T-helper 1 cell treated with Interleukin-12 subunit alpha and Interleukin-12 subunit beta and Interleukin-4 antibody, amounts not matched to agents 30 ng/mL and 1 ng/mL, for 36 hours (primary cell): ENCODE measurements around the gene TGM5. TPM values are rescaled to one million over a fixed set of nuclear protein-coding genes. Genes with fewer than 3 reads are reported as not detected.
"Not testable (repeated sequence)": the region's sequence is repeated elsewhere in the genome, so short reads cannot be mapped to it uniquely, and the experiment has no call there.

Source experiments
- intact Hi-C: fragments of 100-400 bp; cut with micrococcal nuclease; formaldehyde crosslinking; loops from one replicate; pipeline ENCODE4 v1.15.1; 2024
- total RNA-seq: library from RNA; stranded (reverse); gene quantifications from 2 replicates; pipeline ENCODE4 v1.2.3, GENCODE V29; 2022

Gene TGM5, protein sequence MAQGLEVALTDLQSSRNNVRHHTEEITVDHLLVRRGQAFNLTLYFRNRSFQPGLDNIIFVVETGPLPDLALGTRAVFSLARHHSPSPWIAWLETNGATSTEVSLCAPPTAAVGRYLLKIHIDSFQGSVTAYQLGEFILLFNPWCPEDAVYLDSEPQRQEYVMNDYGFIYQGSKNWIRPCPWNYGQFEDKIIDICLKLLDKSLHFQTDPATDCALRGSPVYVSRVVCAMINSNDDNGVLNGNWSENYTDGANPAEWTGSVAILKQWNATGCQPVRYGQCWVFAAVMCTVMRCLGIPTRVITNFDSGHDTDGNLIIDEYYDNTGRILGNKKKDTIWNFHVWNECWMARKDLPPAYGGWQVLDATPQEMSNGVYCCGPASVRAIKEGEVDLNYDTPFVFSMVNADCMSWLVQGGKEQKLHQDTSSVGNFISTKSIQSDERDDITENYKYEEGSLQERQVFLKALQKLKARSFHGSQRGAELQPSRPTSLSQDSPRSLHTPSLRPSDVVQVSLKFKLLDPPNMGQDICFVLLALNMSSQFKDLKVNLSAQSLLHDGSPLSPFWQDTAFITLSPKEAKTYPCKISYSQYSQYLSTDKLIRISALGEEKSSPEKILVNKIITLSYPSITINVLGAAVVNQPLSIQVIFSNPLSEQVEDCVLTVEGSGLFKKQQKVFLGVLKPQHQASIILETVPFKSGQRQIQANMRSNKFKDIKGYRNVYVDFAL
- 0.20 and 0.39 TPM in 2 replicates for total RNA-seq

DNA sequence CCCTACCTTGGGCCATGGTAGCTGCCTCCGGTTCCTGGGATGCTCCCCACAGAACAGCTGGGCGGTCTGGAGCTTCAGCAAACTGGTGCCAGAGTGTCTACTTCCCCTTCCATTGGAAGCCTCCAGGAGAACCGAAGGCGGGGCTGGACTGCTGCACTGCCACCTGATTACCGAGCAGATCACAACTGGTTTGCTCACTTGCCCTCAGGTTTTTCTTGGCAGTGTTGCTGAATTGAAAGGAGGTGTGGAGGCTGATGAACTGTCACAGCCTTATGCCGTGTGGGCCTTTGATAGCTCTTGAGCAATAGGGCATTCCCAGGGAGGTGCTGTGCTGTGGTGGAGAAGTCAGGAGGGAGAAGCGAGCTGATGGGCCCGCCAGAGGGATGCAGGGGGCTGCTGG lies at the start of gene TGM5:
TGM5 (minus strand) TSS at position 95 of the 400 bp plus-strand sequence; CDS start at position 16, 79 bp downstream.
- intact Hi-C loops, result no loop called here

DNA sequence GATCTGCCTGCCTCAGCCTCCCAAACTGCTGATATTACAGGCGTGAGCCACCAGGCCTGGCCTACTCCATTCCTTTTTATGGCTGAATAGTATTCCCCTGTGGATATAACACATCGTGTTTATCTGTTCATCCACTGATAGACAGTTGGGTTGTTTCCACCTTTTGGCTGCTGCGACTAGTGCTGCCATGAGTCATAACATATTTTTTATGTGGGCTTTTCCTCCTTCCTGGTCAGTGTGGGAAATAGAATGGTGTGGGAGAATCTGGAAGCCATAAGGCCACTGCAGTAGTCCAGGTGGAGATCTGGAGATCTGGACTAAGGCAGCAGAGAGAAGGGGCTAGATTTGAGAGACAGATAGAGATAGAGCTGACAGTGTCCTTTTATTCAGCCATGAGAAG lies 47.4 kb upstream of the TGM5 start:
- intact Hi-C loops, result no loop called here

DNA sequence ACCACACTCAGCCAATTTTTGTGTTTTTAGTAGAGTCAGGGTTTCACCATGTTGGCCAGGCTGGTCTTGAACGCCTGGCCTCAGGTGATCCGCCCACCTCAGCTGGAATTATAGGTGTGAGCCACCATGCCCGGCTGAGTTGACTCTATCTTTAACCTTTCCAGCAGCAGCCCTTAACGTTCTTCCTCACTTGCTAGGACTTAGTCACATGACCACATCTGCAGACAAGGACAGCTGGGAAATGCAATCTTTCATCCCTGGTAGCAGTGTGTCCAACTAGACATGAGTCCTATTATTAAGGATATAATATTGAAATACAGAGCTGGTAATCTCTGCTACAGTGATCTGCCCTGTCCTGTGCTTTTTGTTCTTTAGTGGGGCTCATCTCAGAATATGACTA lies 45.6 kb upstream of the TGM5 start:
- intact Hi-C loops, result no loop called here

DNA sequence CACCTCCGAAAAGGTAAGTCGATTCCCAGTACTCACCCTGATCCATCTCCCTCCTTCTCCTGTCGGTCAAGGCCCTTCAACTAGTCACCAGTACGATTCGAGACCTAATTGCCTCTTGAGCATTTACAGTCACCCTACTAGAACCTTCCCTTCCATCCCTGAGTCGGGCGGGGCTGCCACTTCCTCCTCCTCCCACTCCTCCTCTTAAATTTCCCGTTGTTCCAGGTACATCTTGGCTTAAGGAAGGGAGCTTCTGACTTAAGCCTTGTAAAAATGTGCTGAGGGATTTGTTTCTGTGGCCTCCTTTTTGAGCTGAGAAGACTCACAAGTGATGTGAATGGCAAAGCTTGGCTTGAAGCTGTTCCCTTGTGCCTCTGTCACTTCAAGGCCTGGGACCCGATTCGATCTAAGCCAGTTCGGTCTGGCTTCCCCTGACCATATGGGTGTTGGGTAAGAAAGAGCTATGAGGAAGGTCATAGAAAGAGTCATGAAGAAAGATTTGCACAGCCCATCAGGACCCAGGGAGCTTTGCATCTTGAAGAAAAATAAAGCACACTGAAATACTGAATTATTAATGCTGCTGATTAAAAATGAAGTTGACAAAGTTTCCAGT lies 35.6 kb upstream of the TGM5 start, which contains the start of gene TGM7:
TGM7 (minus strand) TSS at position 51 of the 613 bp plus-strand sequence.
- intact Hi-C loops, result no loop called here

DNA sequence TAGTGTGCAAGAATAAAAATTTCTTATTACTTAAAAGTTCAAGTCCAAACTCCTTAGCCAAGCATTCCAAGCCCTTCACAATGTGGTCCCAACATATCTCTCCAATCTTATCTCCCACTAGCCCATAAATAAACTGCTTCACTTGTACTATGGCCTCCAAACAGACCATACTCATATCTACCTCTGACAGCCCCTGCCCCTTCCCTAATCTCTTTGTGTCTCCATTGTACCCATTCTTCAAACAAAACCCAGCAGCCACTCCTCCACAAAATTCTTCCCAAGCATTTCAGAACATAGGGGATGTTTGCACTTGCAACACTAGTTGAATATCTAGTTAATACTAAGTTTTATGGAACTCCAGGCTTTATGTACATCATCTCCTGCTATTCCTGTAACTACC lies 33.2 kb upstream of the TGM5 start:
- intact Hi-C loops, result no loop called here

DNA sequence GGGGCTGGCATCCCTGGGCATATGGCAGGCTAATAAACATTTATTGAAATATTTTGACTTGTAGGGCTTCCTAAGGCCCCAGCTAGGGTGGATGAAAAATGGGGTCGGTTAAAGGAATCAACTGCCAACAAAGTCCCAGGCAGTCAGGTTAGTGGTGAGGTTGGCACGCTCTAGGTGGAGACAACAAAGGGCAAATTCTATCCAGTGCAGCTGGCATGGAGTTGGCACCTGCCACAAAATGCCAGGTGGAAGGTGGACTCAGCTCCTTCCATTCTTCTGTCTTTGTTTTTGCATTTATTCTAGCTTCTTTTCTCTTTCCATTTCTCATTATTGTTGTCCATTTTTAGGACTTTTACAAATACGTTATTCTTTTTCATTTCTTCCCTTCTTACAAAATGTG lies 32.7 kb upstream of the TGM5 start:
- intact Hi-C loops, result no loop called here

DNA sequence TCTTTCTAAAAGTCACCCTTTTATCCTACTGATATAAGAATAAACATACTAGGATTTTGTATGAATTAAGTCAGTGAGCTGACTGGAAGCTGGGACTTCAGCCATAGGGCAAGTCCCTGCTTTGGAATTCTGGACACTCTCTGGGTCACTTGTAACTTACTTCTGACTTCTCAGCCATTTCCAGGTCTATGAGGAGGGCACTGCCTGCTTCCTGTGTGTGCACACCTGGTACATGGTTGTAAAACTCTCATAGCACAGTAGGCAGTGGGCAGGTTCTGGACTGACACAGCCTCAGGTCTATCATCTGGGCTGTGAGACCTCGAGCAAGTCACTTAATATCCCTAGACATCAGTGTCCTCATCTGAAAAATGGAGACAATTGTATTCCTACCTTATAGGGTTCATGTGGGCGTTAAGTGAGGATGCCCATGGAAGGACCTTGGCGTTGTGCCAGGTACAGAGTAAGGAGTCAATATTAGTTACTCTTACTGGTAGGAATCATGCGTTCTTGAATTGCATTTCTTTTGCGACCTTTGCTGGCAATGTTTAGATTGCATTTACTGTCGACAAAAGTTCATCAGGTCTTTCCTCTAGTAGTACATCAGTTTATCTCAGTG lies 27.5 kb upstream of the TGM5 start:
- intact Hi-C loops, result no loop called here

DNA sequence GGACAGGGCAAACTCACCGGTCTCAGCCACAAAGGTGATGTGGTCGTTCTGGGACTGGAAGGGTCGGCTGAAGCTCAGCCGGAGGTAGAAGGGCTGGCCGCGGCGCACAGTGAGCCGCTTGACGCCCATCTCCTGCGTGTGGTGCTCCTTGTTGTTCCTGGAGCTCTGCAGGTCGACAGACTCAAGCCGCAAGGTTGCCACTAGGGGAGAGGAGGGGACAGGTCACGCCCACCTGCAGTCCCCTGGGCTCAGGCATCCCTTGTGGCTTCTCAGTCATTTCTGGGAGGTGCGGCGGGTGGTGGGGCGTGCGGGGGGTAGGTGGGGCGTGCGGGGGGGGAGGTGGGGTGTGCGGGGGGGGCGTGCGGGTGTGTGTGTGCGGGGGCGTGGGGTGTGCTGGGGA lies 26.7 kb upstream of the TGM5 start:
- intact Hi-C loops, result no loop called here

DNA sequence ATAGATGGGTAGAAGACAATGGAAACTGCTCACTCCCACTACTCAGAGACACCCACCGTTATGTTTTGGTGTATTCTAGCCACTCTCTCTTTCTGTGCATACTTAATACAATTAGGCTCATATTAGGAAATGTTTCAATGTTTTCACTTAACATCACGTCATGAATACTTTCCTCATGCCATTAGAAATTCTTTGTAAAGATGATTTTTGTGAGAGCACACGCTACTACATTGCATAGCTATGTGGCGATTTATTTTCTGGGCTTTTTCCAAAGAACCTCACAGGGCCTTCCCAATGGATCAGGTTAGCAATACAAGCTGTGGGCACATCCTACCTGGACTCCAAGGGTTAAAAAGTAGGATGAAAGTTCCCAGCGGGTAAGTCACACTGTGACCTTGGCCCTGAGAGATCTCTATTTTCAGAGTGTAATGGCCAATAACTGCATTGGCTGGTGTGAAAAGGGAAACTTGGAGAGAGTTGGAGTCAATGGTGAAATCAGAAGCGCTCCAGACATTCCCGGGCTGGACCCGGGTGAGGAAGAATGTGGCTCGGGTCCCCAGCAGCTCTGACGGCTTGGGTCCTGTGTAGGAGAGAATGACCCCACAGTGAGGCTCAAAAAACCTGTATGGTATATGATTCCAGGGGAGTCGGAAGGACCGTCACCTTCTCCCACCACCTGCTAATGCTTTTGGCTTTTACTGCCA lies 25.8 kb upstream of the TGM5 start:
- intact Hi-C loops, result no loop called here

DNA sequence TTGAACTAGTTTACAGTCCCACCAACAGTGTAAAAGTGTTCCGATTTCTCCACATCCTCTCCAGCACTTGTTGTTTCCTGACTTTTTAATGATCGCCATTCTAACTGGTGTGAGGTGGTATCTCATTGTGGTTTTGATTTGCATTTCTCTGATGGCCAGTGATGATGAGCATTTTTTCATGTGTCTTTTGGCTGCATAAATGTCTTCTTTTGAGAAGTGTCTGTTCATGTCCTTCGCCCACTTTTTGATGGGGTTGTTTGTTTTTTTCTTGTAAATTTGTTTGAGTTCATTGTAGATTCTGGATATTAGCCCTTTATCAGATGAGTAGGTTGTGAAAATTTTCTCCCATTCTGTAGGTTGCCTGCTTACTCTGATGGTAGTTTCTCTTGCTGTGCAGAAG lies 22.9 kb upstream of the TGM5 start:
- intact Hi-C loops, result not testable (repeated sequence)

DNA sequence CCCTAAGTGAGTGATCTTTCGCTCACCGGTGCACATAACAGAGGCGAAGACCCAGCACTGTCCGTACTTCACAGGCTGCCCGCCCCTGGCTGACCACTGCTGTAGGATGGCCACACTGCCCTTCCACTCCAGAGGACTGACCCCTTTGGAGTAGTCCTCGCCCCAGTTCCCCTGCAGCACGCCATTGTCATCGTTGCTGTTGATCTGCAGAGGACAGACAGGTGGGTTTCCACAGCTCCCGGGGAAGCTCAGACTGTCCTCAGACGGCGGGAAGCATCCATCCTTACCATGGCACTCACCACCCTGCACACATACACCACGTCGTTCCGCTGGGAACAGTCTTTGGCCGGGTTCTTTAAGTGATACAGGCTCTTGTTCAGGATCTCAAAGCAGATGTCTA lies 20.5 kb upstream of the TGM5 start:
- intact Hi-C loops, result no loop called here

DNA sequence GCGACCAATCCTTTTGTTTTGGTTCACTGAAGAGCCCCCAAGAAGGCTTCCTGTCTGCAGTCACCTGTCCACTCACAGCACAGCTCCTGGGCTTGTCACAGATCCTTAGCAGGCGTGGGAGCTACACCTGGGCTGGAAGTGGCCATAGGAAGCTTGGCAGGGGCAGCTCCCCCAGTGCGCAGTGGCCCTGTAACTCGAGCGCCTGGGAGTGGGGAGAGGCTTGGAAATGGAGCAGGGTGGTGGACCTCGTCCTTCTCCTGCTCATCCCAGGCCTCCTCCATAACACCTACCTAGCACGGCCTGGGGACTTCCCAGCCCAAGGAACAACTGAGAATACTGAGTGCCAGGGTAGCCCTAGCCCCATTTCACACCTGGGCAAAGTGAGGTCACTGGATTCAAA lies 19.3 kb upstream of the TGM5 start:
- intact Hi-C loops, result no loop called here

DNA sequence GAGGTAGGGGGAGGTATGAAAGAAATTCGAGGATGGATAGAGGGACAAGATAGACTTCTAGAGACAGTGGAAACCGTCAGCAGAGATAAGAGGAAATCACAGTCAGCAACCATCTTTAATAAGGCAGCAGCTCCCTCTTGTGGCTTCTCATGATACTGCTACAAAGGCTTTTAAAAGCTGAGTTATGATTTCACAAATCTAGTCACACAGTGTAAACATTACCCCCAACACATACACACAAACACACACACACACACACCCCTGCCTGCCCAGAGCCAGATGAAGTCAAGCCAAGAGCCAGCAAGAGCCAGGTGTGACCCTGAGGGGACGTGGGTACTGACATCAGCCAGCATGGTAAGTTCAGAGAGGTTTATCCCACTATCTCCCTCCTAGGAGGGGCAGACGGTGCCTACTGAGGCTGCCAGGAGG lies 18.9 kb upstream of the TGM5 start:
- intact Hi-C loops, result loop anchor here (1.0 to 2.0 kb wide), 4 partner anchors 45 to 581 kb away; partner anchors contain the start of gene LCMT2

DNA sequence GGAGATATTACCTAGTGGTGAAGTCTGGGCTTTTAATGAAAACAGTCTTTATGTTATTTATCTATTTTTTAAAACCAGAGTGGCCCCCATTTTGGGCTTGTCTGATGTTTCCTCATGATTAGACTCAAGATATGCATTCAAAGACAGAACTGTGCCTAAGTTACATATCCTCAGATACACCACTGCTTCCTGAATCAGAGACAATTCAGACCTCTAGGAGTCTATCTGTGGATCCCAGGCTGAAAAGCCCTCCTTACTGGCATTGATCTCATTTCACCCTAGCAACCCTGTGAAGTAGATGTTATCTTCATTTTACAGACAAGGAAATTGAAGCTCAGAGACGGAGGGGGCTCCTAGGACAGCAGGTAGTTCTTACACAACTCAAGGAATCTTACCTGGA lies 16.8 kb upstream of the TGM5 start:
- intact Hi-C loops, result no loop called here

DNA sequence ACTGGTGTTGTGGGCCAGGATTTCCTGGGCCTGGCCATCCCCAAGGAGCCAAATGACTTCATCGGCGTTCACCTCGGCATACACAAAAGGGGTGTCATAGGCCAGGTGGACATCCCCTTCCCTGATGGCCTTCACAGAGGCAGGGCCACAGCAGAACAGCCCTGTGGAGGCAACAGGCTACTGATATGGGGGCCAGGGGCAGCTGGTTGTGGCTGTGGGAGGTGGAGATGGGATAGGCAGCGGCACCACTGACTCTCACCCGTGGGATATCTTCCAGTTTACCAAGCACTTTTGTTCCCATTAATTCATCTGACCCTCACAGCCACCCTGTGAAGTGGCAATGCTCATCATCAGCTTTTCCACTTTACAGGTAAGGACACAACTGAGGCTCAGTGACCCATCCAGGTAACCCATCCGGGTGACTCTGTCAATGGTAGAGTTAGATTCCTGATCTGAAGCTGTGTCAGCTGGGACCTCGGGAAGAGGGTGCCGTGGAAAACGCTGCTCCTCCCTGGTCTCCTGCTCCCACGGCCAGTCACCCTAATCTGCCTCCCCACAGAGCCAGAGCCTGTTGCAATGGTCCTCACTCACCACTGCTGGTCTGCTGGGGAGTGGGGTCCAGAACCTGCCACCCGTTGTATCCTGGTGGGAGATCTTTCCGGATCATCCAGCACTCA lies 15.3 kb upstream of the TGM5 start:
- intact Hi-C loops, result no loop called here

DNA sequence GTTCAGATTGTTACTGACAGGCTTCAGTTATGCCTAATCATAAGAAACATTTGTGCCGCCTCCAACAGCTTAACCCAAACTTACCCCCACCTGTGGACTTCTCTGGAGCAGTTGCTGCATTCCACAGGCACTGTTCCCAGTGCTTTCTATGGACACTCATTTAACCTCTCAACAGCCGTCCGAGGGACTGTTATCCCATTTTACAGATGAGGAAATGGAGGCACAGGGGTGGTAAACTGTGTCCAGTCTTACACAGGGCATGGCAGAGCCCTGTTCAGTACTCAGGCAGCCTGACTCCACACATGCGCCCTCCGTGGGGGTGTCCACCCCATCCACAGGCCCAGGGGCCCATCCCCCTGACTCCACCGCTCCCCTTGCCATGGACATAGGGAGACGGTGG lies 14.3 kb upstream of the TGM5 start:
- intact Hi-C loops, result no loop called here

DNA sequence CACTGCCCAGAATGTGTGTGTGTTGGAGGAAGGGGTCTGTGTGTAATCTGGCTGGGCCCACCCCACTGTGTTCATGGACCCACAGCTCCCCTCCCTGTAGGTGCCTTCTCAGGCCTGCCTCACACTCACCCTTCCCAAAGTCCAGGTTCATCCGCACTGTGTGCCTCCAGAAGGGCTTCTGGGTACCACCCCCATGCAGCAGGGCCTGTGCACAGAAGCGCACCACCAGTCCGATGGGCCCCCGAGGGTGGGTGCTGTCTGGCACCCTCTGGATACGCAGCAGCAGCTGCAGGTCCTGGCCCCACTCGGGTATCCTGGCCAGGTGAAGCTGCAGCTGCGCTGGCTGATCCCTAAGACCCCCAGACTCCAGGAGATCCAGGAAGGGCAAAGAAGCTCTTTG lies 12.8 kb upstream of the TGM5 start:
- intact Hi-C loops, result no loop called here

DNA sequence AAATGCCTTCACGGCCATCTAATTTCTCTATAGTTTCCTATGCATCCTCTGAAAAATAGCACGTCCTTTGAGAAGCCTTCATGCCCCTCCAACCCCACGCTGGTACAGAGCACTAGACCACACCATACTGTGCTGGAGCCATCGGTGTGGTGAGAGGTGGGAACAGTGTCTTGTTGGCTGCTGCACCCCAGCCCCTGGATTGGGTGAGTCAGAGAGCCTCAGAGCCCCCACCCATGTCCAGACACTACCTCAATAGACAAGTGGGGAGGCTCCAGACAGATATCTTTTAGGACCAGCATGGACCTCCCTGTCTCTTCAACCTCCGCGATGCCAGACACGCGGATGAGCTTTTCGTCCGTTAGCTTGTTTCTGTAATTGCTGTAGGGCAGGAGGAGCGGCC lies 12.1 kb upstream of the TGM5 start:
- intact Hi-C loops, result no loop called here

DNA sequence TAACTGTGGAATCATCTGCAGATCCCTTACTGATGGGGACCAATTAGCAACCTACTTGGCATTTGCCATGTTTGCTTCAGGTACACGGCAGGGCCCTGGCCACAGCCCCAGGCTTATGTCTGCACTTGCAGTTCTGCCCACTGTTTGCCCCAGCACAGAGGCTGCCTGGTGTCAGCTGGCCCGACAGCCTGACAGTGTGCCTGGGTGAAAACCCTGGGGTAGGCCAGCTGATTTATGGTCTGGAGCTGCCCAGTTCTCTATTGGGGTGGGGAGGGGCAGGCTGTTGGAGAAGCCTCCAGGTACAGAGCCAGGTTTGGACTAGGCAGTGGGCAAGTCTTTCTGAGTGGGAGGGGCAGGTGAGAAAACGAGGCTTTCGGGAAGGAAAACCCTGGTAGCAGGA lies 11.2 kb upstream of the TGM5 start:
- intact Hi-C loops, result no loop called here

DNA sequence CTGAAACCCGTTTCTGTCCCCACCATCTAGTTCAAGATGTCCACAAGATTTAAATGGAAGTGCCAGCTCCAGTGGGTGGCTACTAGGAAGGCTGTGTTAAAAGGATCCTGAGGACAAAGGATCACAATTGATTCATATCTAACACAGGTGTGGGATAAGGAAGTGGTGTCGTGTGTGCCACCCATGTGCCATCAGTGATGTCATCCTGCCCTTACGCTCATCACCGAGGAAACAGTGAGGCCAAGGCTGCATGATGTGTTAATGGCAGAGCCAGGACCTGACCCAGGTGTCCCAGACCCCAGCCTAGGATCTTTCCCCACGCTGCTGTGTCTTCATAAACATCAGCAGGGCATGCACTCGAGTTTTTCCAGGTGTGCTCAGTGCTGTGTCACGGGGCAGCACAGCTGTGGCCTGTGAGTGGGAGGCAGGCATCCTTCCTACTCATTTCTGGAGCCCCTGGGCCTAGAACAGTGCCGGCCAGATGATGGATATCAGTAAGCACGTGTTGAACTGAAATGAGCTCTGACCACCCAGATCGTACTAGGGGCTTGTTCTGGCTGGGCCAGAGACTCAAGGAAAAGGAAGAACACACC lies 10.6 kb upstream of the TGM5 start:
- intact Hi-C loops, result no loop called here
